Activated gamma-delta T cell treated with Interleukin-2 at 50 U/mL for 16 hours (primary cell): ENCODE data around the gene PDZD8.

Experiments used
- DNase-seq: peaks from one replicate; pipeline ENCODE4 v3.0.0-alpha.2; 2020

The PDZD8 gene, protein sequence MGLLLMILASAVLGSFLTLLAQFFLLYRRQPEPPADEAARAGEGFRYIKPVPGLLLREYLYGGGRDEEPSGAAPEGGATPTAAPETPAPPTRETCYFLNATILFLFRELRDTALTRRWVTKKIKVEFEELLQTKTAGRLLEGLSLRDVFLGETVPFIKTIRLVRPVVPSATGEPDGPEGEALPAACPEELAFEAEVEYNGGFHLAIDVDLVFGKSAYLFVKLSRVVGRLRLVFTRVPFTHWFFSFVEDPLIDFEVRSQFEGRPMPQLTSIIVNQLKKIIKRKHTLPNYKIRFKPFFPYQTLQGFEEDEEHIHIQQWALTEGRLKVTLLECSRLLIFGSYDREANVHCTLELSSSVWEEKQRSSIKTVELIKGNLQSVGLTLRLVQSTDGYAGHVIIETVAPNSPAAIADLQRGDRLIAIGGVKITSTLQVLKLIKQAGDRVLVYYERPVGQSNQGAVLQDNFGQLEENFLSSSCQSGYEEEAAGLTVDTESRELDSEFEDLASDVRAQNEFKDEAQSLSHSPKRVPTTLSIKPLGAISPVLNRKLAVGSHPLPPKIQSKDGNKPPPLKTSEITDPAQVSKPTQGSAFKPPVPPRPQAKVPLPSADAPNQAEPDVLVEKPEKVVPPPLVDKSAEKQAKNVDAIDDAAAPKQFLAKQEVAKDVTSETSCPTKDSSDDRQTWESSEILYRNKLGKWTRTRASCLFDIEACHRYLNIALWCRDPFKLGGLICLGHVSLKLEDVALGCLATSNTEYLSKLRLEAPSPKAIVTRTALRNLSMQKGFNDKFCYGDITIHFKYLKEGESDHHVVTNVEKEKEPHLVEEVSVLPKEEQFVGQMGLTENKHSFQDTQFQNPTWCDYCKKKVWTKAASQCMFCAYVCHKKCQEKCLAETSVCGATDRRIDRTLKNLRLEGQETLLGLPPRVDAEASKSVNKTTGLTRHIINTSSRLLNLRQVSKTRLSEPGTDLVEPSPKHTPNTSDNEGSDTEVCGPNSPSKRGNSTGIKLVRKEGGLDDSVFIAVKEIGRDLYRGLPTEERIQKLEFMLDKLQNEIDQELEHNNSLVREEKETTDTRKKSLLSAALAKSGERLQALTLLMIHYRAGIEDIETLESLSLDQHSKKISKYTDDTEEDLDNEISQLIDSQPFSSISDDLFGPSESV

DNA sequence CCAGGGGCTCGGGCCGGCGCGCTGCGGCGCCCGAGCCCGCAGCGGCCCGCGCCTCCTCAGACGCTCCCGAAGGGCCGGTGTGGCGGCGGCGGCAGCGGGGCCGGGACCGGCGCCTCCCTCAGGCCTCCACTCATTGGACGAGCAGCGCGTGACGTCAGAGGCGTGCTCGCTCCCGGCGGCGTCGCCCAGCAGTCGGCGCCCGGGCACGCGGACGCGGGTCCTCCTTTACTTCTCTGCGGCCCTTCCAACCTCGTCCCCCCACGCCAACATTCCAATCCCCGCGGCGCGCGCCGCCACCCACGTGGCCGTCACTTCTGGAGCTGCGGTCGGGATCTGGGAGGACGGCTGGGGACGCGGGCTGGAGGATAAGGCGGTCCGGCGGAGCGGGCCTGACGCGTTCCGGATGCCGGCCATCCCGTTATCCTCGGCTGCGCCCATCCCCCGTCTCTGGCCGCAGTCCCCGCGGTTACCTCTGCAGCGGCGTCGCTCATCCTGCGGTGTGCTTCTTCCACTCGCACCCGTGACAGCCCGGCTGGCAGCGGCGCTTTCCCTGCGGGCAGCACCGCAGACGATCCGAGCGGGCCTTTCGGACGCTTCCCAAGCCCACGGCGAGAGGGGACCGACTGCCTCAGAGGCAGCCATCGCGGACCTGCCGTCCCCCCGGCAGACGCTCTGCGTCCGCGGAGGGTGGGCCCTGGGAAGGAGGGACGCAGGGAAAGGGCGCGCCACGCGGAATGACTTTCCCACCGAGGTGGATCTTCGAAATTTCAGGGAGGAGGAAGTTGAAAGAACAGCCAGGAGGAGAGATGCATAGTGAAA, at the start of gene PDZD8:
Gene PDZD8, minus strand, starts transcription at position 81 of the 819 bp plus-strand sequence. CDS start 213 bp downstream, outside the sequence.
- peak; percentile 86 for DNase-seq

DNA sequence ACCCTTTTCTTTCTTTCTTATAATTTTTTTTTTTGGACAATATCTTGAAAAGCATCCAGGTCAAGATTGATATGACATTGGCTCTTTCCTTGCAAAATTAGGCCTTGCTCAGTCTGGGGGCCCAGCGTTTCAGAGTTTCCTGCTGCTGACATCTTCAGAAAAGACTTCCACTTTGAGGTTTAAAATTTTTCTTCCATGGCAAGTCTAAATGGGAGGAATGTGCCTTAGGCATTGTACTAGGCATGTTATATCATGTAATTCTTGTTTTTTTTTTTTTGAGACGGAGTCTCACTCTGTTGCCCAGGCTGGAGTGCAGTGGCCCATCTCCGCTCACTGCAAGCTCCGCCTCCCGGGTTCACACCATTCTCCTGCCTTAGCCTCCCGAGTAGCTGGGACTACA, 48.9 kb upstream of the PDZD8 start:
- no peak for DNase-seq

DNA sequence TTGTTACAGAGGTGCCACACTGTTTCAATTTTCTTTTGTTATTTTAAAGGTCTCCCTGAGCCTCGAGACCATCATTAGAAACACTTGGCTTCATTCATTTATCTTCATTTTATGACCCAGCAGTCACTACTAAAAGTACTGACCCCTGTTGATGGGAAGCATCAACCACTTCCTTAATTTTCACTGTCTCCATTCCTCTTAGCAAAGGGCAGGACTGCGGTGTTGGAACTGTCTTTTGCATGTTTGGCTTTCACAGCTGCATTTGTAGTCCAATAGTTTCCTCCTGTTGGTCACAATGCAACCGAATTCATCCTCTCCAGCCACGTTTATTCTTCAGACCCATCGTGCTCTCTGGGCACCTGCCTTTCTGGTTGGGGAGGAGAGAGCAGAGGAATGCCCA, 46.7 kb upstream of the PDZD8 start:
- DNase-seq, result no peak

DNA sequence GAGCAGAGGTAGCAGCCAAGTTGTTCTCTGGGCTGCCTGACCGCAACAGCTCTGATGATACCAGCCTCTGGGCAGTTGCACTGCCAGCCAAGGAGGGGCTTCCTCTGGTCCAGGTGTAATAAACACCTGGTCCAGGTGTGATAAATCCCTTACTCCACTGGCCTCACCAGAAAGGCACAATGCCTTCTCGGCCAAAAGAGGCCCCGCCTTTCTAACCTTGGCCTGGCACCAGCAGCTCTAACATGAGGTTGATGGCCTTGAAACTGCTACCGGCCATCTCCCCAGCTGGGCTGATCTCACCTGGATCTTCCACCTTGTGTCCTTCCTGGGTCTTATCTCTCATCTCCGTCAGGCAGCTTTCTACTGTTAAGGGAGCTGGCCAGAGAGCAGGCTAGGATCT, 45.5 kb upstream of the PDZD8 start:
- DNase-seq, result no peak

DNA sequence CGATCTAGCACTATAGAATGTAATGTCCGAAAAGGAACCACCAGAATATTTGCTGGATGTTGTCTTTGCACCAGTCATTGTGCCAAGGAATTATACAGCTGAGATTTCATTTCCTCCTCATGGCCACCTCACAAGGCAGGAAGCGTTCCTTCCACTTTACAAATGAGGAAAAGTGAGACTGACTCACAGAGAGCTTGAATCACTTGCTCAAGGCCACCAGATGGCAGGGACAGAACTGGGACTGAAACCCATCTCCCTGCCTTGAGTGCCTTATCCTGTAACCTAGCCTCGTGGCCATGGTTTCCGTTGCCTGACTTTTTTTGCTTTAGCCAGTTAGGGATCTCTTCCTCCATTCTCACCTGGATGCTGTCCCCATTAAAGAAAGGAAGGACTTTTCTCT, 44.7 kb upstream of the PDZD8 start:
- no peak for DNase-seq

DNA sequence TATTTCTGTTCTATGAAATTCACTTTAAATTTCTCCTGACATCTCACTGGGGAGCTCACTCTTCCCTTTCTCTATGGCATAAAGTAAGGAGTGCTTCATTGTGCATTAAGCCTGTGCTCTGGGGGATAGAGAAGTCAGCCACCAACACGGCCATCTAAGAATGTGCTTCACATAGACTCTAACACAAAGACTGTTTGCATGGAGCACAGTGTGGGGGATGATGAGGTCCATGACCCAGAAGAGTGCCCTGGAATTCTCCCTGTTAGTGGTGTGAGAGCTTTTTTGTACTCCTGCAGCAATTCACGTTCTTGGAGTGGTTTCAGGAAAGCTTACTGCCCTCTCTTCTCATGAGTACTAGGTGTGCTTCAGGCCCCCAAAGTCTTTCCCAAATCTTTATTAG, 43.9 kb upstream of the PDZD8 start:
- DNase-seq, result no peak

GRCh38 chr10:117418121-117418520, 42.9 kb upstream of the PDZD8 start:
- DNase-seq, result no peak

DNA sequence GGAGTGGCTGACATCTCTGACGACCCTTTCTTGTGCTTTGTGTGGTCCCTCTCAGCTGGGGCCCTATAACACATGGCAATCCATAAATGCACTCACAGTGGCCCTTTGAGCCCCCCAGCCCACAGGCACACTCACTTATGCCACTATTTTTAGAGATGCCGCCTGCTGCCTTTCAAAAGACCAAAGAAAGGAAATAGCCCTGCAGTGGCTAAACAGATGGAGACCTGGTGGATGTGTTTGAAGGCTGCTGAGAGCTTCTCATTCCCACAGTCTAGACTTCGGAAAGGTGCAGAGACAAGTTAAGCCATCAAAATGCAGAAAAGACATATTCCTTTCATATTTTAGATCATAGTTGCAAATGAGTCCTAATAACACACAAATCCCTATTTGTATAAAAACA, 42.0 kb upstream of the PDZD8 start:
- no peak for DNase-seq

- no peak for DNase-seq
Observed at GRCh38 chr10:117413928-117414618, 38.8 kb upstream of the PDZD8 start.

GRCh38 chr10:117412469-117413010, 37.3 kb upstream of the PDZD8 start:
- DNase-seq, result no peak

DNA sequence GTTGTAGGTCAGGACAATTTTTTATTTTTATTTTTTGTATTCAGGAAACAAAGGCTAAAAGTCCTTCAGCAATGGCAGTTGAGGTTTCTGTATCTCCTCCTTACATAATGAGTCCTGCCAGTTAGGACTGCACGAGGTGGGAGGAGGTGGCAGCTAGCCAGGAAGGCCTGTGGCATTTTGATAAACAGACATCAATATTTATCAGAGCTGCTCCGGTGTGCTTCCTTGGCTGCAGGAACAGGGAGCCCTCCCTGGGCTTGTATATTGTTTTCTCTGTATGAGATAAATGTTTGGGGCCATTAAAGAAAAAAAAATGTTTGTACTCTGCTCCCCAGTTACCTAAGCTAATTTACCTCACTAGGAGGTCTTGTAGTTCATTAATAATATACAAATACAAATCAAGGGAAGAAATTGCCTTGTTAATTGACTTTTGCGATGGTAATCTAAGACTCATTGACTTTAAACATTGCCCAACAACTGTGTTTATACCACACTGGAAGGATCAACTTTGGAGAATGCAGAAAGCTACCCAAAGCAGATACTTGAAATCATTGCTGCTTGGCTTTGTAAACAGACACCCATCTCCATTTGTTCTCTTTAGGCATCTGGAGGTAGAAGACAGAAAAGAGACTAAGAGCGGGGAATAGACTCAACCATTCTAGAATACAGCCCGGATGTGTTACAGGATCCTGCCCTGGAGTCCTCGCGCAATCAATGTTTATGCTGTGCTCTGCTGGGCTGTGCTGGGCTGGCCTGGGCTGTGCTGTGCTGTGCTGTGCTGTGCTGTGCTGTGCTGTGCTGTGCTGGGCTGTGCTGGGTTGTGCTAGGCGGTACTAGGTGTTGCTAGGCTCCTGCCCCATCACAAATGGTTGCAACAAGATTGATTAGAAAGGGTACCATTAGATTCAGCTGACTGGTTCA, 36.5 kb upstream of the PDZD8 start:
- DNase-seq, result no peak

DNA sequence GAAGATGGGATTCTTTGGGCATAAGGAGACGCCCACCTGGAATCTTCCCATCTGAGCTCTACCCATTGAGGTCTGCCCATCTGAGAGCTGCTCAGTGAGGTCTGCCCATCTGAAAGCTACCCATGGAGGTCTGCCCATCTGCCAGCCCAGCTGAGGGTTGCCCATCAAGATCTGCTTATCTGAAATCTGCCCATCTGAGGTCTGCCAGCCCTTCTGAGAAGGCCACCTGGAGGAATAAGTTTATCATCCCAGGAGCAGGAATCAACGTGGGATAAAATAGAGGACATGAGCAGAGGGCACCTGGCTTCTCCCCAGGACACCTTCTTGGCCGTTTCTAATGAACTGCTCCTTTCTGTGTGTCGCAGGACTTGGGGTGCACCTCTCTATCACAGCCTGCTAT, 35.3 kb upstream of the PDZD8 start:
- DNase-seq, result no peak

- DNase-seq, result no peak
Observed at GRCh38 chr10:117409549-117410305, 34.5 kb upstream of the PDZD8 start.

DNA sequence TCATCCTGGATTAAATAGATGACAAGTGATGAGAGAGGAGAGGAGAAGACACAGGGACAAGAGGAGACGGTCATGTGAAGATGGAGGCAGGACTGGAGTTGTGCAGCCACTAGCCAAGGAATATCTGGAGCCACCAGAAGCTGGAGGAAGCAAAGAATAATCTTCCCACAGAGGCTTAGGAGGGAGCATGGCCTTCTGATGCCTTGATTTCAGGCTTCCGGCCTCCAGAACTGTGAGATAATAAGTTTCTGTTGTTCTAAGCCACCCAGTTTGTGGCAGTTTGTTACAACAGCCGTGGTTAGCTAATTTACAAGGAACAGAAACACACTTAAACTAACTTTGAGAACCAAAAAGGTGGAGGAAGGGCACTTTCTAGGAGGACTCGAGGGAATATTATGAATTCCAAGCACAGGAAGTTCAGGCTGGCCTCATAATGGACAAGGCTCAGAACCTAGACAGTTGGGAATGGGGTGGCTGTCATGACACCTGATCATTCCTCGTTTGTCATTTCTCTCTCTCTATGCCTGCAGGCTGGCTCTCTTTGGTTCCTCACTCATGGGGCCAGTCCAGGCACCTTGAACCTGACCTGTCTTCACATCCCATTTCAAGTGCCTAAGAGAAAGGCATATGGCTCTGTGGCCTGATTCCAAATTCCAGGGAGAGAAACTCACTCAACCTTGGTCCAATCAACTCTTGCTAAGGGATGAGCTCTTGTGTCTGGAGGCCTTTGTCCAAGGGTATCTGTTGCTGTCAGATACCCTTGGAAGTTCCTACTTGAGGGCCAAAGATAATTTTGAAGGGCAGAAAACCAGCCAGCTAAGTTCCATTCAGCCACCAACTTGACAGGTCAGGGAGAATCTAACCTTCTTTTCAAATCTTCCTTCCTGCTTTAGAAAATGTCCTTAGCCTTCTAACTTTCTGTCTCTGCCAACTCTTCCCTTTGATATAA, 33.5 kb upstream of the PDZD8 start:
- DNase-seq, result no peak

DNA sequence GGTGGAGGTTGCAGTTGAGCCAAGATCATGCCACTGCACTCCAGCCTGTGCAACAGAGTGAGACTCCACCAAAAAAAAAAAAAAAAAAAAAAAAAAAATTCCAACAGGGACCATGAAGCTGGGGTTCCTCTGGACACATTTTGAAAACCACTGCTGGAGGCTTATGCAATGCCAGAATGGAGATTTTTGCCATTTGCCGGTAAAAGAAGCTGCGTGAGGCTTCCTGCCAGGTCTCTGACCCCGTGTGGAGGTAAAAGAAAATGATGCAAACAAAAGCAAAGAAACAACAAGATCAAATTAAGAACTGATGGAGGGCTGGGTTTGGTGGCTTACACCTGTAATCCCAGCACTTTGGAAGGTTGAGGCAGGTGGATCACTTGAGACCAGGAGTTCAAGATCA, 30.5 kb upstream of the PDZD8 start:
- DNase-seq, result no peak

- no peak for DNase-seq
Observed at GRCh38 chr10:117400329-117400728, 25.1 kb upstream of the PDZD8 start.

DNA sequence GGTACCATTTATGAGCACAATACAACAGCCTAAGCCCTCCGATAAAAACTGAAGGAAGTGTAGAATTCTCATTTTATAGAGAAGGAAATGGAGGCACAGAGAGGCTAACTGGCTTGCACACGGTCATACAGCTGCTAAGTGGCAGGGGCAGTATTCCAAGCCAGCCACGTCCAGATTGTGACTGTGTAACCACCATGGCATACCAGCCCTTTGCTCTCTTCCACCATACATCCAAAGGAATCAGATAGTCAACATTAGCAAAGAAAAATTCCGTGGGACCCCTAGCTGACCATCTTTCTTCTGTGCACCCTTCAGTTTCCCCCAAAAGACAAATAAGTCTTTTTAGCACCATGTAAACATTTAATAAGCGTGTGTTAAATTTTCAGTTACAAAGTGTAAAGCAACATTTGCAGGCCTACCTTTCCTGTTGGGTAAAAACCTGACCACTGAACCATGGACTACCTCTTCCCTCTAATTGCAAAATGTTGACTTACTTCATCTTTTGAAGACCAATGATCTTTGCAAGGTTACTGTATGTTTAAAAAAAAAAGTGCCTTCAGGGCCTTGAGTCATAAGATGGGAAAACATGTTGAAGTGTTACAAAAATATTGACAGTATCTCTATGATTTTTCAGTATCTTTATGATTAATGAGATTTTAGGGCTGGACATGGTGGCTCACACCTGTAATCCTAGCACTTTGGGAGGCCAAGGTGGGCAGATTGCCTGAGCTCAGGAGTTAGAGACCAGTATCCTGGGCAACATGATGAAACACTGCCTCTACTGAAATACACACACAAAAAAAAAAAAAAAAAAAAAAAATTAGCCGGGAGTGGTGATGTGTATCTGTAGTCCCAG, 24.3 kb upstream of the PDZD8 start:
- DNase-seq, result no peak

GRCh38 chr10:117398029-117398428, 22.8 kb upstream of the PDZD8 start:
- DNase-seq, result no peak
